HG03095 (cell line): ENCODE measurements around the gene IL15RA.
"Not testable (repeated sequence)": the region's sequence is repeated elsewhere in the genome, so short reads cannot be mapped to it uniquely, and the experiment has no call there.

ENCODE experiments used
- ATAC-seq: cut with Tn5 transposase; IDR thresholded peaks from one replicate; pipeline ENCODE4 v1.9.1; 2021; ENCODE audit warnings: moderate library complexity; ENCODE audit not compliant: unreplicated experiment

Gene IL15RA

GRCh38 chr10:5971315-5971832 lies 6.0 kb downstream of the IL15RA start:
- no peak for ATAC-seq

- ATAC-seq = no peak
These were observed 6.8 kb downstream of the IL15RA start for GRCh38 chr10:5970527-5970926.

GRCh38 chr10:5970066-5970465 lies 7.3 kb downstream of the IL15RA start:
- ATAC-seq = no peak

GRCh38 chr10:5968681-5969453 lies 8.5 kb downstream of the IL15RA start:
- ATAC-seq = no peak

- ATAC-seq = no peak
These were observed 9.2 kb downstream of the IL15RA start for GRCh38 chr10:5968037-5968680.

- ATAC-seq = no peak
These were observed 12.1 kb downstream of the IL15RA start for GRCh38 chr10:5965266-5965665.

- no peak for ATAC-seq
These were observed 12.6 kb downstream of the IL15RA start for GRCh38 chr10:5964736-5965135.

GRCh38 chr10:5963591-5963990 lies 13.8 kb downstream of the IL15RA start:
- ATAC-seq = no peak

- no peak for ATAC-seq
These were observed 14.3 kb downstream of the IL15RA start for GRCh38 chr10:5963071-5963470.

- ATAC-seq = not testable (repeated sequence)
These were observed 14.9 kb downstream of the IL15RA start for GRCh38 chr10:5962358-5962940.

- ATAC-seq = no peak
These were observed 15.8 kb downstream of the IL15RA start for GRCh38 chr10:5961405-5962100.

GRCh38 chr10:5960973-5961275 lies 16.4 kb downstream of the IL15RA start:
- not testable (repeated sequence) for ATAC-seq

- no peak for ATAC-seq
These were observed 17.0 kb downstream of the IL15RA start for GRCh38 chr10:5960070-5960972.

GRCh38 chr10:5959581-5960069 lies 17.7 kb downstream of the IL15RA start:
- no peak for ATAC-seq

- ATAC-seq = no peak
These were observed 18.2 kb downstream of the IL15RA start for GRCh38 chr10:5959142-5959541.

- ATAC-seq = no peak
These were observed 18.7 kb downstream of the IL15RA start for GRCh38 chr10:5958675-5959074.

- no peak for ATAC-seq
These were observed 19.3 kb downstream of the IL15RA start for GRCh38 chr10:5958077-5958476.

GRCh38 chr10:5956146-5956936 lies 21.0 kb downstream of the IL15RA start:
- no peak for ATAC-seq

GRCh38 chr10:5953676-5954075 lies 23.7 kb downstream of the IL15RA start:
- ATAC-seq = no peak
